Mesenchymal stem cell (in vitro differentiated cells and primary cell): ENCODE measurements around the gene AFG1L.

ENCODE experiments used
- DNase-seq: peaks from one replicate; pipeline ENCODE4 v3.0.0-alpha.2; 2013
- H2AFZ ChIP-seq: one replicate; pipeline ENCODE4 v1.6.1; 2013; ENCODE audit warnings: low read depth, mild to moderate bottlenecking, control low read depth, inconsistent platforms, low read length, moderate library complexity
- H2AK5ac ChIP-seq: 2 replicates; pipeline ENCODE4 v1.6.1; 2013; ENCODE audit warnings: low read length, moderate library complexity, mild to moderate bottlenecking, inconsistent platforms; ENCODE audit not compliant: severe bottlenecking
- H2BK120ac ChIP-seq: one replicate; pipeline ENCODE4 v1.6.1; 2013; ENCODE audit warnings: low read depth, mild to moderate bottlenecking, inconsistent platforms, low read length, moderate library complexity
- H2BK12ac ChIP-seq, 2 experiments: one replicate each; pipeline ENCODE4 v1.6.1; 2013; ENCODE audit warnings: inconsistent platforms in 2 of 2, low read length in 2 of 2, mild to moderate bottlenecking in 2 of 2, moderate library complexity in 2 of 2, control low read depth in 1 of 2
- H2BK15ac ChIP-seq: one replicate; pipeline ENCODE4 v1.6.1; 2013; ENCODE audit warnings: mild to moderate bottlenecking, low read depth, inconsistent platforms; ENCODE audit not compliant: poor library complexity, severe bottlenecking
- H2BK5ac ChIP-seq: 2 replicates; pipeline ENCODE4 v1.6.1; 2013; ENCODE audit warnings: low read depth, mild to moderate bottlenecking, low read length, control low read depth, inconsistent platforms; ENCODE audit not compliant: poor library complexity, severe bottlenecking
- H3K14ac ChIP-seq, 2 experiments: one replicate each; pipeline ENCODE4 v1.6.1; 2013; ENCODE audit warnings: inconsistent platforms in 2 of 2, low read length in 2 of 2, control low read depth in 1 of 2, mild to moderate bottlenecking in 1 of 2, moderate library complexity in 1 of 2
- H3K18ac ChIP-seq, 2 experiments: one replicate each; pipeline ENCODE4 v1.6.1; 2013; ENCODE audit warnings: inconsistent platforms in 2 of 2, low read length in 2 of 2, control low read depth in 1 of 2, low read depth in 1 of 2, mild to moderate bottlenecking in 1 of 2
- H3K23ac ChIP-seq, 2 experiments: one replicate each; pipeline ENCODE4 v1.6.1; 2013; ENCODE audit warnings: inconsistent platforms in 2 of 2, low read length in 2 of 2, mild to moderate bottlenecking in 2 of 2, moderate library complexity in 2 of 2, control low read depth in 1 of 2
- H3K27ac ChIP-seq: 2 replicates; pipeline ENCODE4 v1.5.1; 2013; ENCODE audit warnings: mild to moderate bottlenecking, moderate library complexity, low read length, control low read depth, inconsistent platforms; ENCODE audit not compliant: poor library complexity, severe bottlenecking
- H3K27me3 ChIP-seq, 2 experiments: 2 replicates each; pipeline versions ENCODE4 v1.6.1 to v1.7.0; 2013; ENCODE audit warnings: low read length in 2 of 2, mild to moderate bottlenecking in 2 of 2, moderate library complexity in 2 of 2, control low read depth in 1 of 2, inconsistent platforms in 1 of 2; ENCODE audit not compliant: control insufficient read depth in 1 of 2, insufficient read depth in 1 of 2
- H3K36me3 ChIP-seq, 2 experiments: 2 replicates each; pipeline versions ENCODE4 v1.6.1 to v1.7.0; 2013; ENCODE audit warnings: low read length in 2 of 2, control low read depth in 1 of 2, inconsistent platforms in 1 of 2, low read depth in 1 of 2, mild to moderate bottlenecking in 1 of 2; ENCODE audit not compliant: insufficient read depth in 2 of 2, control insufficient read depth in 1 of 2
- H3K4ac ChIP-seq, 2 experiments: one replicate each; pipeline ENCODE4 v1.6.1; 2013; ENCODE audit warnings: inconsistent platforms in 2 of 2, low read length in 2 of 2, mild to moderate bottlenecking in 2 of 2, moderate library complexity in 2 of 2, control low read depth in 1 of 2, low read depth in 1 of 2
- H3K4me1 ChIP-seq: 2 replicates; pipeline ENCODE4 v1.6.1; 2013; ENCODE audit warnings: low read depth, low read length, control low read depth; ENCODE audit not compliant: control insufficient read depth, insufficient read depth
- H3K4me2 ChIP-seq: 2 replicates; pipeline ENCODE4 v1.6.1; 2013; ENCODE audit warnings: low read length, mild to moderate bottlenecking, inconsistent platforms; ENCODE audit not compliant: poor library complexity, severe bottlenecking
- H3K4me3 ChIP-seq, 2 experiments: 2 replicates each; pipeline versions ENCODE4 v1.5.1 to v1.7.0; 2013; ENCODE audit warnings: low read length in 2 of 2, mild to moderate bottlenecking in 2 of 2, control low read depth in 1 of 2, low read depth in 1 of 2; ENCODE audit not compliant: insufficient read depth in 1 of 2
- H3K79me1 ChIP-seq: replicated peaks from 2 replicates; pipeline ENCODE4 v1.6.1; 2013; ENCODE audit warnings: mild to moderate bottlenecking, control low read depth, low read length, inconsistent platforms; ENCODE audit not compliant: poor library complexity, severe bottlenecking
- H3K9ac ChIP-seq: 2 replicates; pipeline ENCODE4 v1.7.0; 2013; ENCODE audit warnings: mild to moderate bottlenecking, low read length, moderate library complexity
- H3K9me3 ChIP-seq: 2 replicates; pipeline ENCODE4 v1.7.0; 2013; ENCODE audit warnings: mild to moderate bottlenecking, low read length; ENCODE audit not compliant: control insufficient read depth
- H4K8ac ChIP-seq: one replicate; pipeline ENCODE4 v1.6.1; 2013; ENCODE audit warnings: inconsistent platforms, mild to moderate bottlenecking, low read length, moderate library complexity
- H4K91ac ChIP-seq: one replicate; pipeline ENCODE4 v1.6.1; 2013; ENCODE audit warnings: mild to moderate bottlenecking, low read length, inconsistent platforms
- WGBS: methylation state at CpG from one replicate; pipeline ENCODE4 v1.1.7; 2013; ENCODE audit warnings: mixed read lengths; 5-methylcytosine and 5-hydroxymethylcytosine counted together

Gene AFG1L

GRCh38 chr6:108469316-108469715 is 174.5 kb downstream of the AFG1L start:
- Histone ChIP-seq H3K18ac (no peak overlapping the region), H2BK5ac (no peak overlapping the region), H3K9ac (no peak overlapping the region), H3K23ac (no peak overlapping the region), H2BK12ac (no peak overlapping the region), H3K14ac (no peak overlapping the region), H3K4me3 (no peak overlapping the region), H3K79me1 (no peaks in the 10 kb centered on the region), H2AK5ac (no peak overlapping the region), H4K91ac (no peak overlapping the region), H3K4ac (no peak overlapping the region), H3K9me3 (no peaks in the 10 kb centered on the region), H4K8ac (no peak overlapping the region), H3K4me1 (no peaks in the 10 kb centered on the region), H3K36me3 (no peaks in the 10 kb centered on the region), H2BK120ac (no peak overlapping the region), H3K4me2 (no peak overlapping the region), H2BK15ac (no peak overlapping the region), H3K27me3 (no peaks in the 10 kb centered on the region), H3K27ac (no peak overlapping the region), H2AFZ (no peak overlapping the region)
- DNase-seq: no peak
- 73% methylated on average over 1 of the region's 1 CpG for WGBS

GRCh38 chr6:108473197-108473596 is 178.3 kb downstream of the AFG1L start:
- no peaks in the 10 kb centered on the region for H3K4me1 ChIP-seq
- WGBS: 100% methylated on average over 1 of the region's 2 CpGs
- H3K79me1 ChIP-seq: no peaks in the 10 kb centered on the region
- H2BK12ac ChIP-seq: no peak overlapping the region
- no peak overlapping the region for H3K18ac ChIP-seq
- no peak overlapping the region for H3K4me3 ChIP-seq
- H3K4ac ChIP-seq: no peak overlapping the region
- no peak overlapping the region for H4K91ac ChIP-seq
- peaks cover 3% of the 10 kb centered on the region for H3K9me3 ChIP-seq
- H2BK5ac ChIP-seq: no peak overlapping the region
- H3K9ac ChIP-seq: no peak overlapping the region
- H3K4me2 ChIP-seq: no peak overlapping the region
- no peak for DNase-seq
- no peak overlapping the region for H2AFZ ChIP-seq
- no peaks in the 10 kb centered on the region for H3K27me3 ChIP-seq
- H2AK5ac ChIP-seq: no peak overlapping the region
- H2BK15ac ChIP-seq: no peak overlapping the region
- no peak overlapping the region for H3K14ac ChIP-seq
- no peak overlapping the region for H2BK120ac ChIP-seq
- H3K23ac ChIP-seq: no peak overlapping the region
- no peaks in the 10 kb centered on the region for H3K36me3 ChIP-seq
- no peak overlapping the region for H4K8ac ChIP-seq
- H3K27ac ChIP-seq: no peak overlapping the region

- Histone ChIP-seq H3K36me3 (no peaks in the 10 kb centered on the region), H3K4me1 (no peaks in the 10 kb centered on the region), H3K4ac (no peak overlapping the region), H2AFZ (no peak overlapping the region), H3K27ac (no peak overlapping the region), H3K9me3 (peaks cover 3% of the 10 kb centered on the region), H2AK5ac (no peak overlapping the region), H2BK5ac (no peak overlapping the region), H3K18ac (no peak overlapping the region), H2BK120ac (no peak overlapping the region), H3K14ac (no peak overlapping the region), H2BK12ac (no peak overlapping the region), H4K91ac (no peak overlapping the region), H3K9ac (no peak overlapping the region), H2BK15ac (no peak overlapping the region), H3K23ac (no peak overlapping the region), H3K79me1 (no peaks in the 10 kb centered on the region), H3K27me3 (no peaks in the 10 kb centered on the region), H3K4me2 (no peak overlapping the region), H4K8ac (no peak overlapping the region), H3K4me3 (no peak overlapping the region)
- no peak for DNase-seq
- WGBS: no CpG with 5 or more reads among the region's 2 CpGs
Measured at GRCh38 chr6:108476376-108476775, 181.5 kb downstream of the AFG1L start.

- Histone ChIP-seq H3K27me3 (no peaks in the 10 kb centered on the region), H2BK12ac (no peak overlapping the region), H2AK5ac (no peak overlapping the region), H2BK5ac (no peak overlapping the region), H3K14ac (no peak overlapping the region), H2AFZ (no peak overlapping the region), H3K36me3 (no peaks in the 10 kb centered on the region), H4K8ac (no peak overlapping the region), H3K79me1 (no peaks in the 10 kb centered on the region), H3K4me2 (no peak overlapping the region), H3K4me1 (no peaks in the 10 kb centered on the region), H3K4ac (no peak overlapping the region), H3K9ac (no peak overlapping the region), H3K27ac (no peak overlapping the region), H3K18ac (no peak overlapping the region), H2BK120ac (no peak overlapping the region), H3K4me3 (no peak overlapping the region), H2BK15ac (no peak overlapping the region), H3K23ac (no peak overlapping the region), H4K91ac (no peak overlapping the region), H3K9me3 (peaks cover 3% of the 10 kb centered on the region)
- 83% methylated on average over 5 of the region's 8 CpGs for WGBS
- no peak for DNase-seq
Measured at GRCh38 chr6:108476847-108477430, 182.1 kb downstream of the AFG1L start.
